GM23338 (cell line): ENCODE measurements around the gene UBR2. TPM values are rescaled to one million over a fixed set of nuclear protein-coding genes. Genes with fewer than 3 reads are reported as not detected.

ENCODE experiments used
- ATAC-seq: fragments of 200-7000 bp; cut with Tn5 transposase; 3 replicates; pipeline ENCODE4 v1.9.1; 2020
- DNase-seq: peaks from one replicate; pipeline ENCODE4 v3.0.0-alpha.2; 2015; ENCODE audit warnings: low spot score
- H2AFZ ChIP-seq: fragments of 200-600 bp; sonication (generic); 2 replicates; pipeline ENCODE4 v1.8.0; 2016; ENCODE audit warnings: antibody characterized with exemption, mild to moderate bottlenecking, moderate library complexity
- H3F3A ChIP-seq: fragments of 200-600 bp; sonication (generic); replicated peaks from 2 replicates; pipeline ENCODE4 v1.8.0; 2017; ENCODE audit warnings: antibody characterized with exemption, mixed run types, low read depth
- H3K27ac ChIP-seq: fragments of 200-600 bp; sonication (generic); 2 replicates; pipeline ENCODE4 v1.6.1; 2016; ENCODE audit warnings: low read depth
- H3K27me3 ChIP-seq: fragments of 200-600 bp; sonication (generic); 2 replicates; pipeline ENCODE4 v1.8.0; 2016; ENCODE audit warnings: mild to moderate bottlenecking, mixed run types, moderate library complexity; ENCODE audit not compliant: insufficient read depth
- H3K36me3 ChIP-seq: fragments of 200-600 bp; sonication (generic); 2 replicates; pipeline ENCODE4 v1.8.0; 2016; ENCODE audit warnings: mild to moderate bottlenecking; ENCODE audit not compliant: insufficient read depth
- H3K4me1 ChIP-seq: fragments of 200-600 bp; sonication (generic); 2 replicates; pipeline ENCODE4 v1.8.0; 2016; ENCODE audit warnings: mild to moderate bottlenecking, moderate library complexity; ENCODE audit not compliant: insufficient read depth
- H3K4me2 ChIP-seq: fragments of 200-600 bp; sonication (generic); 2 replicates; pipeline ENCODE4 v1.7.1; 2017; ENCODE audit warnings: mixed run types
- H3K4me3 ChIP-seq: fragments of 200-600 bp; sonication (generic); 2 replicates; pipeline ENCODE4 v1.6.1; 2016; ENCODE audit warnings: mixed run types
- H3K79me2 ChIP-seq: fragments of 200-600 bp; sonication (generic); replicated peaks from 2 replicates; pipeline ENCODE4 v1.8.0; 2017; ENCODE audit warnings: mild to moderate bottlenecking; ENCODE audit not compliant: insufficient read depth
- H3K9me2 ChIP-seq: fragments of 200-600 bp; sonication (generic); 2 replicates; pipeline ENCODE4 v1.8.0; 2017; ENCODE audit not compliant: insufficient read depth
- H4K20me1 ChIP-seq: fragments of 200-600 bp; sonication (generic); replicated peaks from 2 replicates; pipeline ENCODE4 v1.8.0; 2017; ENCODE audit warnings: mild to moderate bottlenecking; ENCODE audit not compliant: insufficient read depth
- H3K27ac Mint-ChIP-seq: 2 replicates; pipeline ENCODE4 v1.8.0; 2020; ENCODE audit warnings: inconsistent platforms, mild to moderate bottlenecking, moderate library complexity, mixed read lengths
- H3K27me3 Mint-ChIP-seq: 3 replicates; pipeline ENCODE4 v1.8.0; 2022; ENCODE audit warnings: low read depth, mild to moderate bottlenecking, moderate library complexity, mixed read lengths, inconsistent platforms; ENCODE audit not compliant: insufficient read depth, poor library complexity
- H3K36me3 Mint-ChIP-seq: 3 replicates; pipeline ENCODE4 v1.8.0; 2021; ENCODE audit warnings: low read depth, mild to moderate bottlenecking, inconsistent platforms, moderate library complexity, mixed read lengths
- H3K4me1 Mint-ChIP-seq: 3 replicates; pipeline ENCODE4 v1.8.0; 2020; ENCODE audit warnings: mild to moderate bottlenecking, inconsistent platforms, mixed read lengths
- H3K4me3 Mint-ChIP-seq: 3 replicates; pipeline ENCODE4 v1.8.0; 2021; ENCODE audit warnings: moderate library complexity, mild to moderate bottlenecking, inconsistent platforms, mixed read lengths
- H3K9me3 Mint-ChIP-seq: 3 replicates; pipeline ENCODE4 v1.8.0; 2020; ENCODE audit warnings: moderate library complexity, mild to moderate bottlenecking, inconsistent platforms, mixed read lengths
- CREB1 ChIP-seq: fragments of 250-450 bp; sonication (Bioruptor Pico); IDR thresholded peaks from 2 replicates; pipeline ENCODE4 v1.5.0; 2020; ENCODE audit warnings: low read depth, mild to moderate bottlenecking, moderate library complexity
- EZH2 ChIP-seq: fragments of 200-600 bp; sonication (generic); IDR thresholded peaks from one replicate; pipeline ENCODE4 v1.8.0; 2017; ENCODE audit warnings: antibody characterized with exemption, mild to moderate bottlenecking, low read depth; ENCODE audit not compliant: unreplicated experiment
- JUNB ChIP-seq: IDR thresholded peaks from one replicate; pipeline ENCODE4 v1.6.1; 2016; ENCODE audit warnings: antibody characterized with exemption; ENCODE audit not compliant: unreplicated experiment
- NANOG ChIP-seq: IDR thresholded peaks from 2 replicates; pipeline ENCODE4 v1.6.1; 2016; ENCODE audit warnings: antibody characterized with exemption, borderline replicate concordance
- POLR2AphosphoS5 ChIP-seq: IDR thresholded peaks from 2 replicates; pipeline ENCODE4 v1.6.1; 2016; ENCODE audit warnings: antibody characterized with exemption, low read depth
- STAT1 ChIP-seq: IDR thresholded peaks from one replicate; pipeline ENCODE4 v1.6.1; 2016; ENCODE audit warnings: antibody characterized with exemption; ENCODE audit not compliant: unreplicated experiment
- ZNF114 ChIP-seq: fragments of 250-450 bp; sonication (Bioruptor Pico); IDR thresholded peaks from 2 replicates; pipeline ENCODE4 v1.5.0; 2020; ENCODE audit warnings: mild to moderate bottlenecking, moderate library complexity
- ZNF331 ChIP-seq: fragments of 250-450 bp; sonication (Bioruptor Pico); IDR thresholded peaks from 2 replicates; pipeline ENCODE4 v1.5.0; 2020; ENCODE audit warnings: low read depth, mild to moderate bottlenecking, moderate library complexity
- ZNF462 ChIP-seq: fragments of 250-450 bp; sonication (Bioruptor Pico); IDR thresholded peaks from 2 replicates; pipeline ENCODE4 v1.5.0; 2020; ENCODE audit warnings: mild to moderate bottlenecking, moderate library complexity
- polyA plus RNA-seq: library from polyadenylated mRNA; unstranded; fragments of >200 nt; fragmentation: Nextera tagmentation; extraction: Ambion mirVana; gene quantifications from 2 replicates; pipeline ENCODE4 v1.2.1, GENCODE V29; 2016
- total RNA-seq: library from RNA; depleted of rRNA; stranded (reverse); fragments of >200 nt; shearing (Covaris generic); gene quantifications from 2 replicates; pipeline ENCODE4 v1.2.3, GENCODE V29; 2014
- TF ChIP-seq, protein P1 (sequence below), 2 experiments: fragments of 200-600 bp in 1 of 2; sonication (generic) in 1 of 2; conservative IDR thresholded peaks; 2 replicates each; pipeline versions ENCODE4 v1.5.1 to v1.6.1; 2016 to 2017; ENCODE audit warnings: antibody characterized with exemption in 2 of 2, low read depth in 2 of 2, mild to moderate bottlenecking in 2 of 2, moderate library complexity in 1 of 2
- TF ChIP-seq, protein P2 (sequence below): IDR thresholded peaks from 2 replicates; pipeline ENCODE4 v1.6.1; 2016; ENCODE audit warnings: antibody characterized with exemption

UBR2 gene
- total and polyA plus RNA-seq, 2 experiments from 2014 or later, result 6.7 to 21.2 TPM

DNA sequence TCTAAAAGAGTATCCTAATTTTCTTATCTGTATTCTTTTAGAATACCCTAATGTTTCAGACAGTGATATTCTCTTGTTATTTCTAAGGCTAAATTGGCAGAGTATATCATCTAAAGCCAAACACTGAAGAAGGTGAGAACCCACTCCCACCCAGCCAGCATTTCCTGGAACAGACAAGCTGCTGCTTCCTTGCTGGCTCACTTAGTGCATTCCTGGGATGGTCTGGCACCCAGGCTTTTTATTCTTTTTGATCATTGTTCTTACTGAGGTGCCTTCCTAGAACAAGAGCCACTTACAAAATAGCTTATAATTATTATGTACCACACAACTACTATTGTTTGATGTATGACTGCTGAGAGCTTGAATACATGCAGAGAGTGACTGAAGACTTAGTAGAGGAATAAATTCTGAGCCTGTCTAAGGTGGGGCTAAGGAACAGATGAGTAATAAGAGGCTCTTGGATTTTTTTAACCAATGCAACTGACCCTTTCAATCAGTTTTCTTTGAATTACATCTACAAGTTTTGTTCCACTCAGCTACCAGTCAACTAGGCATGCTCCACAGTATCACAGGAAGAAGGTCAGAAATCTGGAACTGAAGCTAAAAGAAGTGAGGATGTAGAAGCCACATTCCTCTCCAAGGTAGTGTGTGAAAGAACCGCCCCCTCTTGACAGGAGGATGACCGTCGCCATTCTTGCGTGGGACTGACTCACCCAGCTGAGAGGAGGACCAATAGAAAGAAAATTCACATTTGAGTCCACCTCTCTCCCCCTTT lies 128.5 kb downstream of the UBR2 start:
- no peaks in the 10 kb centered on the region for H3K9me2 ChIP-seq
- no peak overlapping the region for H3K4me2 ChIP-seq
- H3K27ac ChIP-seq, result no peak overlapping the region
- Mint-ChIP-seq H3K4me1 (no peaks in the 10 kb centered on the region), H3K36me3 (peaks cover 53% of the 10 kb centered on the region), H3K4me3 (no peak overlapping the region), H3K9me3 (peaks cover 5% of the 10 kb centered on the region; the same call in 1 of the 3 replicates), H3K27ac (no peak overlapping the region), H3K27me3 (peaks cover 2% of the 10 kb centered on the region)
- no peaks in the 10 kb centered on the region for H3K27me3 ChIP-seq
- H2AFZ ChIP-seq, result no peak overlapping the region
- DNase-seq (no peak), ATAC-seq (no peak)
- H3K79me2 ChIP-seq, result no peaks in the 10 kb centered on the region
- H4K20me1 ChIP-seq, result no peaks in the 10 kb centered on the region
- TF ChIP-seq EZH2 (no peak), ZNF331 (no peak), STAT1 (no peak), CREB1 (CRISPR knock-in tag) (no peak), ZNF114 (CRISPR knock-in tag) (no peak), ZNF462 (CRISPR knock-in tag) (no peak), POLR2AphosphoS5 (no peak), JUNB (no peak), NANOG (no peak)
- TF ChIP-seq, protein P1, sequence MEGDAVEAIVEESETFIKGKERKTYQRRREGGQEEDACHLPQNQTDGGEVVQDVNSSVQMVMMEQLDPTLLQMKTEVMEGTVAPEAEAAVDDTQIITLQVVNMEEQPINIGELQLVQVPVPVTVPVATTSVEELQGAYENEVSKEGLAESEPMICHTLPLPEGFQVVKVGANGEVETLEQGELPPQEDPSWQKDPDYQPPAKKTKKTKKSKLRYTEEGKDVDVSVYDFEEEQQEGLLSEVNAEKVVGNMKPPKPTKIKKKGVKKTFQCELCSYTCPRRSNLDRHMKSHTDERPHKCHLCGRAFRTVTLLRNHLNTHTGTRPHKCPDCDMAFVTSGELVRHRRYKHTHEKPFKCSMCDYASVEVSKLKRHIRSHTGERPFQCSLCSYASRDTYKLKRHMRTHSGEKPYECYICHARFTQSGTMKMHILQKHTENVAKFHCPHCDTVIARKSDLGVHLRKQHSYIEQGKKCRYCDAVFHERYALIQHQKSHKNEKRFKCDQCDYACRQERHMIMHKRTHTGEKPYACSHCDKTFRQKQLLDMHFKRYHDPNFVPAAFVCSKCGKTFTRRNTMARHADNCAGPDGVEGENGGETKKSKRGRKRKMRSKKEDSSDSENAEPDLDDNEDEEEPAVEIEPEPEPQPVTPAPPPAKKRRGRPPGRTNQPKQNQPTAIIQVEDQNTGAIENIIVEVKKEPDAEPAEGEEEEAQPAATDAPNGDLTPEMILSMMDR (conservative IDR thresholded peaks at IDR 0.05; ENCODE audit: low read depth in 2 of 2), result no peak
- TF ChIP-seq, protein P2, sequence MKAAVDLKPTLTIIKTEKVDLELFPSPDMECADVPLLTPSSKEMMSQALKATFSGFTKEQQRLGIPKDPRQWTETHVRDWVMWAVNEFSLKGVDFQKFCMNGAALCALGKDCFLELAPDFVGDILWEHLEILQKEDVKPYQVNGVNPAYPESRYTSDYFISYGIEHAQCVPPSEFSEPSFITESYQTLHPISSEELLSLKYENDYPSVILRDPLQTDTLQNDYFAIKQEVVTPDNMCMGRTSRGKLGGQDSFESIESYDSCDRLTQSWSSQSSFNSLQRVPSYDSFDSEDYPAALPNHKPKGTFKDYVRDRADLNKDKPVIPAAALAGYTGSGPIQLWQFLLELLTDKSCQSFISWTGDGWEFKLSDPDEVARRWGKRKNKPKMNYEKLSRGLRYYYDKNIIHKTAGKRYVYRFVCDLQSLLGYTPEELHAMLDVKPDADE, result no peak
- peaks cover 36% of the 10 kb centered on the region; the same call in 1 of the 2 replicates for H3K36me3 ChIP-seq
- H3F3A ChIP-seq, result no peaks in the 10 kb centered on the region
- no peak overlapping the region for H3K4me3 ChIP-seq
- H3K4me1 ChIP-seq, result no peaks in the 10 kb centered on the region
